ENCODE measurements around the gene SEC63. TPM values are rescaled to one million over a fixed set of nuclear protein-coding genes. Genes with fewer than 3 reads are reported as not detected.

SEC63 gene
- total RNA-seq, 4 donors from 2014 or later = 34.8 to 80.9 (median 41.3) TPM

DNA sequence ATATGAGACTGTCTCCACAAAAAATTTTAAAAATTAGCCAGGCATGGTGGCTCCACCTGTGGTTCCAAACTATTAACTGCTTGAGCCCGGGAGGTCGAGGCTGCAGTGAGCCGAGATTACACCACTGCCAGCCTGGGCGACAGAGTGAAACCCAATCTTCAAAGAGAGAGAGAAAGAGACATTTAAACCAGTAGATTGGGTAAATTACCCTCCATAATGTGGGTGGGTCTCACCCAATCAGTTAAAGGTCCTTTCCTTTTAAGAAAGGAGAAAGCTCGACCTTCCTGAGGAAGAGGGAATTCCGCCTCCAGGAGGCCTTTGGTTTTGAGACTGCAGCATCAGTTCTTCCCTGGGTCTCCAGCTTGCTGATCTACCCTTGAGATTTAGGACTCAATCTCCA is 108.7 kb downstream of the SEC63 start:
- DNase-seq = no peak

DNA sequence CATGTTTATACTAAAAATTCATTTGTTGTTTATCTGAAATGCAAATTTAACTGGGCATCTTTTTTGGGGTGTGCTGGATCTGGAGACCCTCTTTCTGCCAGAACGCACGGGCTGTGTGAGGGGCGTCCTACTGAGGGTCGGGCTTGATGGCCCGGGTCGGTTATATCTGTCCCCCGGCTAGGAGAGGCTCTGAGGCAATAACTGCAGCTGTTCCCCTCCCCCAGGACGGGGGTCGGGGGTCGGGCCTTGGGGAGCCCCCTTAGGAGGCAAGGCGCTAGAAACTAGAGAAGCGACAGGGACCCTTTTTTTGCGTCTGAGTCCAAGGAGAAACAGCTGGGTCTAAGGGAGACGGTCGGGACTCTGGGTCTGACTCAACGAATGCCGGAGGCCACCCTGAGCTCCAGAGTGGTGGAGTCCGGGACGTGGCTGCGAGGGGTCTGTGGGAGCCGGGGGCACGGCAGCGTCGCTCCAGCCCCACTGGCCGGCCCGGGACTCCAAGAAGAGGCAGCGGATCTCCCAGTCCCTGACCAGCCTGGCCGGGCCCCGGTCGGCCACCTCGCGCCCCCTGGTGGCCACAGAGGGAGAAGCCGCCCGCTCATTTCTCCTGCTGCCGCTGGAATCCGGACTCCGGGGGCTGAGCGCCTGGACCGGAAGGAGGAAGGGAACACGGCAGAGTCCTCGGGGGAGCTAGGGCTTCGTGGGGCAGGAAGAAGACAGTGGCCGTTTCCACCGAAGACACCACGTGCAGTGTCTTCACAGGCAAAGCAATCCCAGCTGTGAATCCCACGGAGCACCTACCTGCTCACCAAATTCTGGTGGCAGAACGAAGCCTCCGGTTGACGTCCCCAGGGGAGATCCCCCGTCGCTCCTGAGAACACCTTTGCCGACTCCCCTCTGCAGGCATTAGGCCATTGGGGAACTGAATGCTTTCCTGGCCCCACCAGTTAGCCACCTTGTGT is 109.9 kb downstream of the SEC63 start:
- TF ChIP-seq, protein P1, sequence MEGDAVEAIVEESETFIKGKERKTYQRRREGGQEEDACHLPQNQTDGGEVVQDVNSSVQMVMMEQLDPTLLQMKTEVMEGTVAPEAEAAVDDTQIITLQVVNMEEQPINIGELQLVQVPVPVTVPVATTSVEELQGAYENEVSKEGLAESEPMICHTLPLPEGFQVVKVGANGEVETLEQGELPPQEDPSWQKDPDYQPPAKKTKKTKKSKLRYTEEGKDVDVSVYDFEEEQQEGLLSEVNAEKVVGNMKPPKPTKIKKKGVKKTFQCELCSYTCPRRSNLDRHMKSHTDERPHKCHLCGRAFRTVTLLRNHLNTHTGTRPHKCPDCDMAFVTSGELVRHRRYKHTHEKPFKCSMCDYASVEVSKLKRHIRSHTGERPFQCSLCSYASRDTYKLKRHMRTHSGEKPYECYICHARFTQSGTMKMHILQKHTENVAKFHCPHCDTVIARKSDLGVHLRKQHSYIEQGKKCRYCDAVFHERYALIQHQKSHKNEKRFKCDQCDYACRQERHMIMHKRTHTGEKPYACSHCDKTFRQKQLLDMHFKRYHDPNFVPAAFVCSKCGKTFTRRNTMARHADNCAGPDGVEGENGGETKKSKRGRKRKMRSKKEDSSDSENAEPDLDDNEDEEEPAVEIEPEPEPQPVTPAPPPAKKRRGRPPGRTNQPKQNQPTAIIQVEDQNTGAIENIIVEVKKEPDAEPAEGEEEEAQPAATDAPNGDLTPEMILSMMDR (IDR thresholded peaks at IDR 0.05) = peak; percentile 91 to 98 (median 96)
- TF ChIP-seq POLR2A (IDR thresholded peaks at IDR 0.05) = no peak
- Histone ChIP-seq H3K9me3 (no peaks in the 10 kb centered on the region), H3K4me1 (peaks cover 0 to 12% (median 2%) of the 10 kb centered on the region in 4 donors), H3K36me3 (no peaks in the 10 kb centered on the region), H3K4me3 (peak overlapping the region; percentile 25 to 56 (median 46)), H3K27ac (peak overlapping the region in 1 of 4 donors; percentile 38), H3K27me3 (no peaks in the 10 kb centered on the region)
- peak; percentile 72 to 91 (median 91) for DNase-seq

More for the DNA sequence above, 108.7 kb downstream of the SEC63 start:
- H3K27me3 ChIP-seq = no peaks in the 10 kb centered on the region
- TF ChIP-seq POLR2A (IDR thresholded peaks at IDR 0.05) = no peak
- TF ChIP-seq, protein P1 (IDR thresholded peaks at IDR 0.05) = no peak
- H3K27ac ChIP-seq = no peak overlapping the region
- H3K9me3 ChIP-seq = no peaks in the 10 kb centered on the region
- H3K4me3 ChIP-seq = no peak overlapping the region
- peaks cover 0 to 12% (median 2%) of the 10 kb centered on the region in 4 donors for H3K4me1 ChIP-seq
- H3K36me3 ChIP-seq = no peaks in the 10 kb centered on the region

DNA sequence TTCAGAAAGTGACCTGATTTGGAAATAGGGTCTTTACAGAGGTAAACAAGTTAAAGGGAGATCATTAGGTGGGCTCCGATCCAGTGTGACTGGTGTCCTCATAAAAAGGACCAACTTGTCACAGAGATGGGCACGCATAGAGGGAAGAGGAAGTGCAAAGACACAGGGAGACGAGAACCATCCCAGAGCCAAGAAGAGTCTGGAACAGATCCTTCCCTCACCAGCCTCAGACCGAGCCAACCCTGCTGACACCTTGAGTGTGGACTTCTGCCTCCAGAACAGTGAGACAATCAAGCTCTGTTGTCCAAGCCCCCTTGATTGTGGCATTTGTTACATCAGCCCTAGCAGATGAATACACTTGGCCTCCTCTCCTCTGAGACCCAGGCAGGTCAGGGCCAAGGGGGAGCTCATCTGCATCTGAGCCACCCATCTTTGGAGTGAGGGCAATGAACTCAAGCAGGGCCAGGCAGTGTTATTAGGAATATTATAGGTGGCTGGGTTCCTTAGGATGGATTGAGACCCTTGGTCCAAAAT is 111.7 kb downstream of the SEC63 start:
- TF ChIP-seq, protein P1 (IDR thresholded peaks at IDR 0.05) = no peak
- TF ChIP-seq POLR2A (IDR thresholded peaks at IDR 0.05) = no peak
- no peak for DNase-seq
- Histone ChIP-seq H3K4me3 (no peak overlapping the region), H3K36me3 (no peaks in the 10 kb centered on the region), H3K27ac (no peak overlapping the region), H3K27me3 (no peaks in the 10 kb centered on the region), H3K4me1 (peaks cover 0 to 12% (median 2%) of the 10 kb centered on the region in 4 donors), H3K9me3 (no peaks in the 10 kb centered on the region)

DNA sequence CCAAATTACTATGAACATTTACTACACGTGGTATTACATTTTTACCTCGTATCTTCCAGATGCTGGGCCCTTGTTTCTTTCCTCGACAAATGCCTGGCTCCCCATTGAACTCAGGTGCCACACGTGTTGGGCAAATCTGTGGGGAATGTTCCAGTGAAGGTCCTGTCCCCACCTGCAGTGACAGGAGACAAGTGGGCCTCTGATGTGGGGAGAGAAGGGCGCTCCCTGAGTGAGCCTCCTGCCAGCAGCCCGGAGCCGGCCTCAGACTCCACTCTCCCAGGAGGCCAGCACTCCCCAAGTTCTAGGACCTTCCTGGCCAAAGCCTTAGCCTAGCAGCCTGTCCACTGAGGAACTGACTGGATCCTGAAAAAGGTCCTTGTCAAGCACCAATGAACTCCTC is 112.2 kb downstream of the SEC63 start:
- DNase-seq = no peak
- Histone ChIP-seq H3K27ac (no peak overlapping the region), H3K9me3 (no peaks in the 10 kb centered on the region), H3K27me3 (no peaks in the 10 kb centered on the region), H3K36me3 (no peaks in the 10 kb centered on the region), H3K4me1 (peaks cover 0 to 12% (median 2%) of the 10 kb centered on the region in 4 donors), H3K4me3 (no peak overlapping the region)
- TF ChIP-seq, protein P1 (IDR thresholded peaks at IDR 0.05) = no peak
- no peak for TF ChIP-seq POLR2A (IDR thresholded peaks at IDR 0.05)

DNA sequence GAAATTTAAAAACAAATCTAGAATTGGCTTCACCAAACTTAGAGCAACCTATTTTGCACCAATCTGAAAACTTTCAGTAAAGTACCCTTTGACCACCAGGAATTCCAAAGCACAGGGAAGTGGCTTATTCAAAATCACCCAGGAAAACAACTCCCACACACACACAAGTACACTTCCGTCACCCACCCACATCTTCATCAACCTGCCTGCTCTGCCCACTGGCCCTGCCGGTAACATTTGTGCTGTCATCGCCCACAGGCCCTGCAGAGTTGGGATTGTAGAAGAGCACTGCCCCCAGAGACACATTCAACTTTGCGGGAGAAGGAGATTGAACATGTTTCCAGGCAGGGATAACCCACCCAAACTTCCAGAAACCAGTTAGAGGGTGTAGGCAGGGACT is 114.6 kb downstream of the SEC63 start:
- Histone ChIP-seq H3K9me3 (no peaks in the 10 kb centered on the region), H3K27me3 (no peaks in the 10 kb centered on the region), H3K27ac (no peak overlapping the region), H3K4me3 (no peak overlapping the region), H3K36me3 (no peaks in the 10 kb centered on the region), H3K4me1 (peaks cover 0 to 6% (median 2%) of the 10 kb centered on the region in 4 donors)
- no peak for TF ChIP-seq POLR2A (IDR thresholded peaks at IDR 0.05)
- TF ChIP-seq, protein P1 (IDR thresholded peaks at IDR 0.05) = no peak
- peak in 2 of 3 donors; percentile 34 to 53 for DNase-seq
